Uterus (tissue), 2 donors: ENCODE results near the gene MPL.

Experiments used
- POLR2A ChIP-seq, 2 donors: fragments of 450-650 bp; IDR thresholded peaks; one replicate each; pipeline ENCODE4 v1.6.1; 2016; ENCODE audit warnings: antibody characterized with exemption in 2 of 2, mild to moderate bottlenecking in 1 of 2, moderate library complexity in 1 of 2
- TF ChIP-seq, protein P1 (sequence below), 4 experiments: fragments of 200-600 bp in 2 of 4; fragments of 450-650 bp in 2 of 4; sonication (generic) in 2 of 4; IDR thresholded peaks; one replicate each; pipeline ENCODE4 v1.5.1; 2016 to 2019; ENCODE audit warnings: antibody characterized with exemption in 4 of 4, mild to moderate bottlenecking in 2 of 4, moderate library complexity in 1 of 4

DNA sequence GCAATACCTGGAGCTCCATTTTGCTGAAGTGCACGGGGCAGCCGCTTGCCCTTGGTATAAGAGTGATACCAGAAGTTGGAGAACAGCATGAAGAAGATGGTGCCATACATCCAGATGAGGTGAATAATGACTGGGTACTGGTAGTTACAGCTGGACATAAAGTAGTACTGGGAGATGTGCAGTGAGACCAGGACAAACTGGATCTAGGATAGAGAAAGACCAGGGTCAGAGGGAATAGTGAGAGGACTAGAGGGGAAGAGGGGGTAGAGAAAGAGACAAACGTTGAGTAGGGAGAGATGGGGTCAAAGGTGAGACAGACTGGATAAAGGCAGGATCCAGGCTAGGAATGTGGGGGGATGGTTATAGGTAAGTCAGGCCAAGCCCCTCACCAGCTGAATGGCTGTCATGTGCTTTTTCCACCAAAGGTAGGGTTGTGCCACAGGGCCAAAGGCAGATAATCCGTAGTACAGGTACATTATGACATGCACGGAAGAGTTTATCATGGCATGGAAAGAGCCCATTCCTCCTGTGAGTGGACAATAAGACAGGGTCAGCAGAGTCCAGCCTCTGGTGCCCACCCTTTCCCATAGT, 26.4 kb downstream of the MPL start:
- TF ChIP-seq, protein P1, sequence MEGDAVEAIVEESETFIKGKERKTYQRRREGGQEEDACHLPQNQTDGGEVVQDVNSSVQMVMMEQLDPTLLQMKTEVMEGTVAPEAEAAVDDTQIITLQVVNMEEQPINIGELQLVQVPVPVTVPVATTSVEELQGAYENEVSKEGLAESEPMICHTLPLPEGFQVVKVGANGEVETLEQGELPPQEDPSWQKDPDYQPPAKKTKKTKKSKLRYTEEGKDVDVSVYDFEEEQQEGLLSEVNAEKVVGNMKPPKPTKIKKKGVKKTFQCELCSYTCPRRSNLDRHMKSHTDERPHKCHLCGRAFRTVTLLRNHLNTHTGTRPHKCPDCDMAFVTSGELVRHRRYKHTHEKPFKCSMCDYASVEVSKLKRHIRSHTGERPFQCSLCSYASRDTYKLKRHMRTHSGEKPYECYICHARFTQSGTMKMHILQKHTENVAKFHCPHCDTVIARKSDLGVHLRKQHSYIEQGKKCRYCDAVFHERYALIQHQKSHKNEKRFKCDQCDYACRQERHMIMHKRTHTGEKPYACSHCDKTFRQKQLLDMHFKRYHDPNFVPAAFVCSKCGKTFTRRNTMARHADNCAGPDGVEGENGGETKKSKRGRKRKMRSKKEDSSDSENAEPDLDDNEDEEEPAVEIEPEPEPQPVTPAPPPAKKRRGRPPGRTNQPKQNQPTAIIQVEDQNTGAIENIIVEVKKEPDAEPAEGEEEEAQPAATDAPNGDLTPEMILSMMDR (IDR thresholded peaks at IDR 0.05): no peak
- no peak for TF ChIP-seq POLR2A (IDR thresholded peaks at IDR 0.05)
